LNCaP clone FGC (cell line): ENCODE results near the gene GCH1.

ENCODE experiments used
- DNase-seq: peaks from one replicate; pipeline ENCODE4 v3.0.0-alpha.2; 2011; ENCODE audit warnings: low read depth
- H3K4me3 ChIP-seq: 2 replicates; pipeline ENCODE4 v1.5.1; 2011; ENCODE audit warnings: mild to moderate bottlenecking, low read depth, low read length, control low read depth
- CTCF ChIP-seq: IDR thresholded peaks from 2 replicates; pipeline ENCODE4 v1.5.1; 2012; ENCODE audit warnings: mild to moderate bottlenecking; ENCODE audit not compliant: control insufficient read depth, insufficient read depth; ENCODE audit errors: extremely low read depth

The GCH1 gene

GRCh38 chr14:54894995-54895394, 7.6 kb downstream of the GCH1 start:
- no peak for TF ChIP-seq CTCF
- H3K4me3 ChIP-seq = no peak overlapping the region
- DNase-seq = no peak

- DNase-seq = peak; percentile 25
- TF ChIP-seq CTCF = peak; percentile 57
- no peak overlapping the region for H3K4me3 ChIP-seq
These were observed 9.4 kb downstream of the GCH1 start for GRCh38 chr14:54893151-54893760.

GRCh38 chr14:54891471-54892245, 11.0 kb downstream of the GCH1 start:
- DNase-seq = no peak
- no peak overlapping the region for H3K4me3 ChIP-seq
- TF ChIP-seq CTCF = no peak

GRCh38 chr14:54890788-54891187, 11.8 kb downstream of the GCH1 start:
- H3K4me3 ChIP-seq = no peak overlapping the region
- DNase-seq = no peak
- no peak for TF ChIP-seq CTCF

- H3K4me3 ChIP-seq = no peak overlapping the region
- TF ChIP-seq CTCF = no peak
- no peak for DNase-seq
These were observed 12.7 kb downstream of the GCH1 start for GRCh38 chr14:54889919-54890318.

GRCh38 chr14:54882521-54882920, 20.1 kb downstream of the GCH1 start:
- TF ChIP-seq CTCF = no peak
- no peak overlapping the region for H3K4me3 ChIP-seq
- no peak for DNase-seq
